Upper lobe of left lung (tissue), 6 donors: Measurements from ENCODE around the gene AFF3. TPM values are rescaled to one million over a fixed set of nuclear protein-coding genes. Genes with fewer than 3 reads are reported as not detected.

ENCODE experiments used
- ATAC-seq, 2 donors: fragments of 200-7000 bp; cut with Tn5 transposase; one replicate each; pipeline ENCODE4 v1.9.1; 2022; ENCODE audit warnings: mild to moderate bottlenecking in 2 of 2, moderate library complexity in 2 of 2; ENCODE audit not compliant: low FRiP score in 2 of 2
- DNase-seq, 2 donors: peaks; one replicate each; pipeline ENCODE4 v3.0.0-alpha.2; 2019 to 2020
- H3K27ac ChIP-seq, 4 donors: fragments of 200-600 bp; sonication (generic); one replicate each; pipeline ENCODE4 v1.5.1; 2016 to 2019
- H3K27me3 ChIP-seq, 4 donors: fragments of 200-600 bp; sonication (generic); one replicate each; pipeline ENCODE4 v1.5.1; 2017 to 2019
- H3K36me3 ChIP-seq, 4 donors: fragments of 200-600 bp; sonication (generic); one replicate each; pipeline ENCODE4 v1.5.1; 2016 to 2019
- H3K4me1 ChIP-seq, 4 donors: fragments of 200-600 bp; sonication (generic); one replicate each; pipeline ENCODE4 v1.5.1; 2018 to 2019
- H3K4me3 ChIP-seq, 4 donors: fragments of 200-600 bp; sonication (generic); one replicate each; pipeline ENCODE4 v1.5.1; 2017 to 2019; ENCODE audit warnings: mild to moderate bottlenecking in 2 of 4, moderate library complexity in 1 of 4
- H3K9me3 ChIP-seq, 4 donors: fragments of 200-600 bp; sonication (generic); one replicate each; pipeline ENCODE4 v1.5.1; 2018 to 2019
- CTCF ChIP-seq, 6 experiments: fragments of 450-650 bp in 4 of 6; fragments of 200-600 bp in 2 of 6; sonication (generic) in 2 of 6; IDR thresholded peaks; one replicate each; pipeline ENCODE4 v1.5.1; 2016 to 2019; ENCODE audit warnings: antibody characterized with exemption in 6 of 6
- EP300 ChIP-seq, 4 donors: sonication (generic); formaldehyde crosslinking; IDR thresholded peaks; one replicate each; pipeline ENCODE4 v1.5.1; 2017; ENCODE audit warnings: antibody characterized with exemption in 4 of 4, control low read depth in 2 of 4
- POLR2A ChIP-seq, 4 donors: fragments of 450-650 bp; IDR thresholded peaks; one replicate each; pipeline ENCODE4 v1.5.1; 2016 to 2017; ENCODE audit warnings: antibody characterized with exemption in 4 of 4, mild to moderate bottlenecking in 2 of 4
- POLR2AphosphoS5 ChIP-seq, 2 donors: sonication (generic); formaldehyde crosslinking; IDR thresholded peaks; one replicate each; pipeline ENCODE4 v1.5.1; 2017; ENCODE audit warnings: antibody characterized with exemption in 2 of 2
- WGBS, 2 donors: methylation state at CpG; one replicate each; pipeline ENCODE4 v1.1.5; 2017 to 2018; 5-methylcytosine and 5-hydroxymethylcytosine counted together
- total RNA-seq, 6 donors: library from RNA; depleted of rRNA in 4 of 6; stranded (reverse); fragments of >200 nt in 4 of 6; gene quantifications; one replicate each; pipeline versions ENCODE4 v1.1.0 to v1.2.1, GENCODE V29; 2016 to 2021
- donor health status: DM: no; HTN: no; CAD: no; lungs with moderate emphysema.
- donor health status: DM: no; HTN: yes; CAD: no; lungs with severe emphysema.

AFF3 gene
- total RNA-seq, 6 donors from 2014 or later: 21.0 to 195 (median 47.9) TPM

- no peaks in the 10 kb centered on the region for H3K9me3 ChIP-seq
- peaks cover 0 to 10% (median 7%) of the 10 kb centered on the region in 4 donors for H3K4me1 ChIP-seq
- no peaks in the 10 kb centered on the region for H3K27me3 ChIP-seq
- ATAC-seq (no peak), DNase-seq (no peak)
- 86 to 92% methylated on average over 7 of the region's 7 CpGs for WGBS, 2 donors
- no peak overlapping the region for H3K27ac ChIP-seq
- H3K4me3 ChIP-seq: no peak overlapping the region
- TF ChIP-seq CTCF (IDR thresholded peaks at IDR 0.05): no peak
- TF ChIP-seq EP300 (IDR thresholded peaks at IDR 0.05): no peak
- no peak for TF ChIP-seq POLR2A (IDR thresholded peaks at IDR 0.05)
- TF ChIP-seq POLR2AphosphoS5 (IDR thresholded peaks at IDR 0.05): no peak
- H3K36me3 ChIP-seq: no peaks in the 10 kb centered on the region
These were observed 448.1 kb downstream of the AFF3 start for GRCh38 chr2:99694331-99694730.

GRCh38 chr2:99692785-99693184 lies 449.6 kb downstream of the AFF3 start:
- ATAC-seq (peak in 1 of 2 donors; percentile 20), DNase-seq (no peak)
- TF ChIP-seq POLR2AphosphoS5 (IDR thresholded peaks at IDR 0.05) (no peak), CTCF (IDR thresholded peaks at IDR 0.05) (no peak), POLR2A (IDR thresholded peaks at IDR 0.05) (no peak), EP300 (IDR thresholded peaks at IDR 0.05) (no peak)
- 89 to 94% methylated on average over 1 of the region's 1 CpG for WGBS, 2 donors
- no peaks in the 10 kb centered on the region for H3K36me3 ChIP-seq
- no peak overlapping the region for H3K27ac ChIP-seq
- H3K4me1 ChIP-seq: peaks cover 0 to 10% (median 7%) of the 10 kb centered on the region in 4 donors
- H3K4me3 ChIP-seq: no peak overlapping the region
- no peaks in the 10 kb centered on the region for H3K27me3 ChIP-seq
- no peaks in the 10 kb centered on the region for H3K9me3 ChIP-seq

- WGBS, 2 donors: 29 to 45% methylated on average over 4 of the region's 4 CpGs
- Histone ChIP-seq H3K36me3 (no peaks in the 10 kb centered on the region), H3K4me3 (no peak overlapping the region), H3K4me1 (peaks cover 0 to 10% (median 7%) of the 10 kb centered on the region in 4 donors), H3K27me3 (no peaks in the 10 kb centered on the region), H3K9me3 (no peaks in the 10 kb centered on the region), H3K27ac (no peak overlapping the region)
- DNase-seq: peak; percentile 35 to 73
- no peak for TF ChIP-seq CTCF (IDR thresholded peaks at IDR 0.05)
- no peak for TF ChIP-seq POLR2AphosphoS5 (IDR thresholded peaks at IDR 0.05)
- TF ChIP-seq EP300 (IDR thresholded peaks at IDR 0.05): no peak
- TF ChIP-seq POLR2A (IDR thresholded peaks at IDR 0.05): no peak
- peak; percentile 62 to 87 for ATAC-seq
These were observed 450.5 kb downstream of the AFF3 start for GRCh38 chr2:99691926-99692325.

- ATAC-seq (no peak), DNase-seq (no peak)
- TF ChIP-seq POLR2A (IDR thresholded peaks at IDR 0.05): no peak
- TF ChIP-seq POLR2AphosphoS5 (IDR thresholded peaks at IDR 0.05): no peak
- no peak for TF ChIP-seq CTCF (IDR thresholded peaks at IDR 0.05)
- TF ChIP-seq EP300 (IDR thresholded peaks at IDR 0.05): no peak
- 79 to 91% methylated on average over 3 of the region's 3 CpGs for WGBS, 2 donors
- no peaks in the 10 kb centered on the region for H3K36me3 ChIP-seq
- H3K27ac ChIP-seq: no peak overlapping the region
- H3K4me3 ChIP-seq: no peak overlapping the region
- no peaks in the 10 kb centered on the region for H3K9me3 ChIP-seq
- H3K4me1 ChIP-seq: peaks cover 0 to 10% (median 7%) of the 10 kb centered on the region in 4 donors
- H3K27me3 ChIP-seq: no peaks in the 10 kb centered on the region
These were observed 453.1 kb downstream of the AFF3 start for GRCh38 chr2:99689145-99689742.

GRCh38 chr2:99688699-99689098 lies 453.7 kb downstream of the AFF3 start:
- WGBS, 2 donors: 90 to 94% methylated on average over 6 of the region's 6 CpGs
- H3K4me1 ChIP-seq: peaks cover 0 to 10% (median 7%) of the 10 kb centered on the region in 4 donors
- no peak overlapping the region for H3K4me3 ChIP-seq
- no peak overlapping the region for H3K27ac ChIP-seq
- H3K36me3 ChIP-seq: no peaks in the 10 kb centered on the region
- no peaks in the 10 kb centered on the region for H3K27me3 ChIP-seq
- TF ChIP-seq POLR2AphosphoS5 (IDR thresholded peaks at IDR 0.05) (no peak), POLR2A (IDR thresholded peaks at IDR 0.05) (no peak), CTCF (IDR thresholded peaks at IDR 0.05) (no peak), EP300 (IDR thresholded peaks at IDR 0.05) (no peak)
- no peak for ATAC-seq
- no peaks in the 10 kb centered on the region for H3K9me3 ChIP-seq
- no peak for DNase-seq
